ENCODE measurements around the gene PGAP2. TPM values are rescaled to one million over a fixed set of nuclear protein-coding genes. Genes with fewer than 3 reads are reported as not detected.

PGAP2 gene
- total RNA-seq, 1 donor = 8.2 TPM

DNA sequence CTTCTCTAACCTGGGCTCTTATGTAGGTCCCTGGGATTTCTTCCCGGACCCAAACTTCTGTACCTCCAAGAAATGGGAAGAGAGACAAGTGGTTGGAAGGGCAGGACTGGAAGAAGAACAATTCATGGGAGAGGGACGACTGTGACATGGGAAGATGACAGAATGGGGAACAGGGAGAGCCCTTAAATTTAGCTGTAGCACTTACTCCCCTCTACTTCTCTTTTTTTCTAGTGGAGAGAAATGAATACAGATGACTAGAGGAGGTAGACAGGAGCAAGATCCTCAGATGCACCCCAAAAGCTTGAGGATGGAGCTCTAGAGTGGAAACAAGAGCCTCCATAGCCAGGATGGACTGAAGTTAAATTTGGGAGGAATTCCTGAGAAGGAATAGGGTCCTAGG, 30.1 kb downstream of the PGAP2 start:
- TF ChIP-seq, protein P1, sequence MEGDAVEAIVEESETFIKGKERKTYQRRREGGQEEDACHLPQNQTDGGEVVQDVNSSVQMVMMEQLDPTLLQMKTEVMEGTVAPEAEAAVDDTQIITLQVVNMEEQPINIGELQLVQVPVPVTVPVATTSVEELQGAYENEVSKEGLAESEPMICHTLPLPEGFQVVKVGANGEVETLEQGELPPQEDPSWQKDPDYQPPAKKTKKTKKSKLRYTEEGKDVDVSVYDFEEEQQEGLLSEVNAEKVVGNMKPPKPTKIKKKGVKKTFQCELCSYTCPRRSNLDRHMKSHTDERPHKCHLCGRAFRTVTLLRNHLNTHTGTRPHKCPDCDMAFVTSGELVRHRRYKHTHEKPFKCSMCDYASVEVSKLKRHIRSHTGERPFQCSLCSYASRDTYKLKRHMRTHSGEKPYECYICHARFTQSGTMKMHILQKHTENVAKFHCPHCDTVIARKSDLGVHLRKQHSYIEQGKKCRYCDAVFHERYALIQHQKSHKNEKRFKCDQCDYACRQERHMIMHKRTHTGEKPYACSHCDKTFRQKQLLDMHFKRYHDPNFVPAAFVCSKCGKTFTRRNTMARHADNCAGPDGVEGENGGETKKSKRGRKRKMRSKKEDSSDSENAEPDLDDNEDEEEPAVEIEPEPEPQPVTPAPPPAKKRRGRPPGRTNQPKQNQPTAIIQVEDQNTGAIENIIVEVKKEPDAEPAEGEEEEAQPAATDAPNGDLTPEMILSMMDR (IDR thresholded peaks at IDR 0.05; ENCODE audit: insufficient read depth, low read depth, low read length) = no peak
- no peak overlapping the region for H3K4me3 ChIP-seq (ENCODE audit: low read depth, low read length)
- no peak for DNase-seq (ENCODE audit: low read depth)

DNA sequence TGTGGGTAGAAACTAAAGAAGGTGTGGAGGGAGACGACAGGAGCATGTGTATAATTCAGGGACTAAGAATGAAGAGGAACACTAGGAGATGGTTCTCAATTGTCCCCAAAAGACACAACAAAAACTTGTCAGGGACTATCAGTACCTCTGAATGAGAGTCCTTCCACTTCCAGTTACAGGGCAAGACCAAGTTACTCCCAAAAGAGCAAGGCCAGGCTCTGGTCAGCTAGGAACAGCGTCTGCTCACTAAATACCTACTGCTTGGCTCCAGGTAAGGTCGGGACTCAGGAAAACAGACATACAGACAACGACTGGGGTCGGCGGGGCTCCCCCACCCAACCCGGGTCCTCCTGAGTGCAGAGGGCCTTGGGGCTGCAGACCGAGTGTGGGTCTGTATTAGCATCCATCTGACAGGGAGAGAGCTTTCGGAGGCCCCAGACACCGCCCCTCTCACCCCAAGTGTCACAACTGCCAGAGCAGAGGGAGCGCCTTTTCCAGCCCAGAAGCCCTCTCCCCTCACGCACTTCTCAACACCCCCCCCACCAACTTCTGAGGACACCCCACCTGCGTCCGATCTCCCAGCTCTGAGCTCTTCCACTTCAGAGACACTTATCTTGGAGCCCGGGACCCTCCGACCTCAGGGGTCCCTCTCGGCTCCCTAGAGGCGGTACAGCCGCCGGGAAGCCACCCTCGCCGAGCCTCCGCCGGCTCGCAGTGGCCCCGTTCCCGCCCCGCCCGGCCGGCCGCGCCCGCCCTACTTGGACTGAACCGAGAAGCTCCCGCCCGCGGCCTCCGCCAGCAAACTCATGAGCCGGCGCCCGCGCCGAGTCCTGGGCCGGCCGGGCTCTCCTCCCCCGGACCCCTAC, 31.9 kb downstream of the PGAP2 start:
- peak; percentile 19 for DNase-seq (ENCODE audit: low read depth)
- H3K4me3 ChIP-seq (ENCODE audit: low read depth, low read length) = peak overlapping the region; percentile 86
- TF ChIP-seq, protein P1 (IDR thresholded peaks at IDR 0.05; ENCODE audit: insufficient read depth, low read depth, low read length) = no peak

- peak within 1 kb of the TSS; percentile 86 for H3K4me3 ChIP-seq (ENCODE audit: low read depth, low read length)
- TF ChIP-seq, protein P1 (IDR thresholded peaks at IDR 0.05; ENCODE audit: insufficient read depth, low read depth, low read length) = no peak
- DNase-seq (ENCODE audit: low read depth) = peak; percentile 87
These were observed 32.6 kb downstream of the PGAP2 start, which contains the start of gene RHOG for GRCh38 chr11:3840870-3841425. Gene RHOG, minus strand, starts transcription at chr11:3840959. Its CDS starts 12,821 bp downstream, at chr11:3828138.

DNA sequence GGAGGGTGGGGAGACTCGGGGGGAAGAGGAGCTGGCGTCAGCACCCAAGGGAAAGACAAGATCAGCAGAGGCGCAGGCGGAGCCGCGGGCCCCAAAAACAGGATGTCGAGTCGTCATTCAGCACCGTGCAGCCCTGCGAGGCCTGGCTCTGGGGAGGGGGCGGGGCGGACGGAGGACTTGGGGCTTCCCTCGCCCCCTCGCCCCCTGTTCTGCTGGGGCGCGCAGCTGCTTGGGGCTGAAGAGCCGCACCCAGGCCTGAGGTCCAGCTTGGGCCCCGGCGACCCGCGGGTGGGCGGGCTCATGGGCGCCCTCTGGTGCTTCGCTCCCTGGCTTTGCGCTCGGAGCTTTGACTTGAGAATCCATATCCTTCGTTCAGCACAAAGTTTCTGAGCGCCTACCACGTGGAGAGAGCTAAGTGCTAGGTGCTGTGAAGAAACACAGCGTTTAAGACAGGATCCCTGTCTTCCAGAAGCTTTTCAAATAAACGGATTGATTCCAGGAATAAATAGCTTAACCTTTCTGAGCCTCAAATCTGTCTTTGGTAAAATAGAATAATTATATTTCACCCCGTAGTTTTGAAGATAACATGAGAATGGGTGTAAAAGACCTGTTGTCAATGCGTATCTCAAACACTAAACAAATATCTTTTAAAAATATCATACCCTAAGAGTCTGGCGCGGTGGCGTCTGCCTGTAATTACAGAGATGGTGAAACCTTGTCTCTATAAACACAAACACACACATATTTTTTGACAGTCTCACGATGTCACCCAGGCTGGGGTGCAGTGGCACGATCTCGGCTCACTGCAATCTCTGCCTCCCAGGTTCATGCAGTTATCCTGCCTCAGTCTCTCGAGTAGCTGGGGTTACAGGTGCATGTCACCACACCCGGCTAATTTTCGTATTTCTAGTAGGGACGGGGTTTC, 33.3 kb downstream of the PGAP2 start:
- peak; percentile 85 for DNase-seq (ENCODE audit: low read depth)
- TF ChIP-seq, protein P1 (IDR thresholded peaks at IDR 0.05; ENCODE audit: insufficient read depth, low read depth, low read length) = peak; percentile 82
- H3K4me3 ChIP-seq (ENCODE audit: low read depth, low read length) = peak overlapping the region; percentile 86

DNA sequence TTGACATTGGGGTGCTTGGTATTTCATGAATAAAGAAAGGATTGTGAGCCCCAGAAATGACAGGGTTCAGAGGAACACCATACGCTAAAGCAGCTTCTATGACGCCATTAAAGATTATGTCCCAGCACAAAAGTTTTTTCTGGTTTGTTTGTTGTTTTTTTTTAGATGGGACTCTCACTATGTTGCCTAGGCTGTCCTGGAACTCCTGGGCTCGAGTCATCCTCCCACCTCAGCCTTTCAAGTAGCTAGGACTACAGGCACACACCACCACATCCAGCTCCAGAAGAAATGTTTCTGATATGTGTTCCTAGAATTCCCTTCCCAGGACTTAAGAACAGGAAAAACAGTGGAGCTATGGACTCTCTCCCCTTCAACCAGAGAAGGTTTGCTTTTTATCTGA, 35.0 kb downstream of the PGAP2 start:
- H3K4me3 ChIP-seq (ENCODE audit: low read depth, low read length) = no peak overlapping the region
- no peak for DNase-seq (ENCODE audit: low read depth)
- TF ChIP-seq, protein P1 (IDR thresholded peaks at IDR 0.05; ENCODE audit: insufficient read depth, low read depth, low read length) = no peak

DNA sequence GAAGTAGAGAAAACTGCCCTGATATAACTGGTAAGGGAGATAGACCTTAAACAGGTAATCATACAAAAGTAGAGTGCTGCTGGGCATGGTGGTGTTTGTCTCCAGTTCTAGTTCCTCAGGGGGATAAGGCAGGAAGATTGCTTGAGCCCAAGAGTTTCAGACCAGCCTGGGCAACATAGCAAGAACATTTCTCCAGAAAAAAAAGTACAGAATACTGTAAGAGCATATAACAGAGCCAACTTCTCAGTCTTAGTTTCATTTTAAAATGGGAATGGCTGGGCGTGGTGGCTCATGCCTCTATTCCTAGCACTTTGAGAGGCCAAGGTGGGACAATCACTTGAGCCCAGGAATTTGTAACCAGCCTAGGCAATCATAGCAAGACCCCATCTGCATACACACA, 36.9 kb downstream of the PGAP2 start:
- DNase-seq (ENCODE audit: low read depth) = no peak
- H3K4me3 ChIP-seq (ENCODE audit: low read depth, low read length) = no peak overlapping the region
- TF ChIP-seq, protein P1 (IDR thresholded peaks at IDR 0.05; ENCODE audit: insufficient read depth, low read depth, low read length) = no peak
